ENCODE data around the gene NRROS.

The NRROS gene

GRCh38 chr3:196651819-196652218, 12.3 kb downstream of the NRROS start:
- DNase-seq = no peak

- DNase-seq = no peak
Measured at GRCh38 chr3:196652961-196653795, 13.7 kb downstream of the NRROS start.

GRCh38 chr3:196654006-196654734, 14.7 kb downstream of the NRROS start:
- DNase-seq = no peak

GRCh38 chr3:196654735-196655090, 15.2 kb downstream of the NRROS start:
- DNase-seq = no peak

GRCh38 chr3:196655496-196655895, 16.0 kb downstream of the NRROS start:
- DNase-seq = no peak

- DNase-seq = no peak
Measured at GRCh38 chr3:196656213-196656612, 16.7 kb downstream of the NRROS start.

GRCh38 chr3:196659901-196660351, 20.4 kb downstream of the NRROS start:
- no peak for DNase-seq

GRCh38 chr3:196660381-196661166, 21.1 kb downstream of the NRROS start:
- DNase-seq = no peak

GRCh38 chr3:196661400-196661799, 21.9 kb downstream of the NRROS start:
- DNase-seq = no peak

GRCh38 chr3:196662033-196662432, 22.5 kb downstream of the NRROS start:
- DNase-seq = no peak

GRCh38 chr3:196662711-196663571, 23.4 kb downstream of the NRROS start:
- no peak for DNase-seq

- DNase-seq = peak; percentile 97
Measured at GRCh38 chr3:196666001-196666867, 26.7 kb downstream of the NRROS start.

GRCh38 chr3:196667056-196667825, 27.7 kb downstream of the NRROS start:
- DNase-seq = no peak

- DNase-seq = no peak
Measured at GRCh38 chr3:196670339-196670738, 30.8 kb downstream of the NRROS start.

GRCh38 chr3:196673632-196674031, 34.1 kb downstream of the NRROS start:
- DNase-seq = no peak

GRCh38 chr3:196677353-196677752, 37.9 kb downstream of the NRROS start:
- no peak for DNase-seq

GRCh38 chr3:196677931-196678330, 38.4 kb downstream of the NRROS start:
- DNase-seq = no peak

- DNase-seq = peak; percentile 25
Measured at GRCh38 chr3:196684548-196685407, 45.3 kb downstream of the NRROS start.

GRCh38 chr3:196686436-196686835, 46.9 kb downstream of the NRROS start:
- DNase-seq = no peak

- no peak for DNase-seq
Measured at GRCh38 chr3:196688349-196688748, 48.9 kb downstream of the NRROS start.

Measured in DMS 273 treated with DMSO at 0.1 percent for 48 hours (cell line).